Measurements from ENCODE around the gene TIMP4. TPM values are rescaled to one million over a fixed set of nuclear protein-coding genes. Genes with fewer than 3 reads are reported as not detected.

TIMP4 gene
- total and polyA plus RNA-seq, 3 donors from 2014 or later, result 0.95 to 3.3 (median 1.3) TPM

- Histone ChIP-seq H3K4me3 (no peak overlapping the region), H3K27me3 (no peaks in the 10 kb centered on the region), H3K9me3 (no peaks in the 10 kb centered on the region), H3K4me1 (no peaks in the 10 kb centered on the region), H3K36me3 (ENCODE audit: low read depth, missing control alignments) (no peaks in the 10 kb centered on the region), H3K27ac (no peak overlapping the region)
- DNase-seq, result no peak
- 90 to 92% methylated on average over 6 of the region's 6 CpGs for WGBS, 2 donors
- intact Hi-C loops (cut with DNase I; ENCODE audit: low total_unique reads), result no loop called here
- TF ChIP-seq POLR2A (IDR thresholded peaks at IDR 0.05), result no peak
- TF ChIP-seq, protein P1, sequence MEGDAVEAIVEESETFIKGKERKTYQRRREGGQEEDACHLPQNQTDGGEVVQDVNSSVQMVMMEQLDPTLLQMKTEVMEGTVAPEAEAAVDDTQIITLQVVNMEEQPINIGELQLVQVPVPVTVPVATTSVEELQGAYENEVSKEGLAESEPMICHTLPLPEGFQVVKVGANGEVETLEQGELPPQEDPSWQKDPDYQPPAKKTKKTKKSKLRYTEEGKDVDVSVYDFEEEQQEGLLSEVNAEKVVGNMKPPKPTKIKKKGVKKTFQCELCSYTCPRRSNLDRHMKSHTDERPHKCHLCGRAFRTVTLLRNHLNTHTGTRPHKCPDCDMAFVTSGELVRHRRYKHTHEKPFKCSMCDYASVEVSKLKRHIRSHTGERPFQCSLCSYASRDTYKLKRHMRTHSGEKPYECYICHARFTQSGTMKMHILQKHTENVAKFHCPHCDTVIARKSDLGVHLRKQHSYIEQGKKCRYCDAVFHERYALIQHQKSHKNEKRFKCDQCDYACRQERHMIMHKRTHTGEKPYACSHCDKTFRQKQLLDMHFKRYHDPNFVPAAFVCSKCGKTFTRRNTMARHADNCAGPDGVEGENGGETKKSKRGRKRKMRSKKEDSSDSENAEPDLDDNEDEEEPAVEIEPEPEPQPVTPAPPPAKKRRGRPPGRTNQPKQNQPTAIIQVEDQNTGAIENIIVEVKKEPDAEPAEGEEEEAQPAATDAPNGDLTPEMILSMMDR (IDR thresholded peaks at IDR 0.05), result no peak
Observed at GRCh38 chr3:12190832-12191231, 32.1 kb upstream of the TIMP4 start.

- intact Hi-C loops (cut with DNase I; ENCODE audit: low total_unique reads), result no loop called here
- no peak overlapping the region for H3K4me3 ChIP-seq
- no peaks in the 10 kb centered on the region for H3K27me3 ChIP-seq
- H3K4me1 ChIP-seq, result no peaks in the 10 kb centered on the region
- H3K36me3 ChIP-seq (ENCODE audit: low read depth, missing control alignments), result no peaks in the 10 kb centered on the region
- TF ChIP-seq, protein P1 (IDR thresholded peaks at IDR 0.05), result no peak
- no peak for TF ChIP-seq POLR2A (IDR thresholded peaks at IDR 0.05)
- DNase-seq, result no peak
- no peaks in the 10 kb centered on the region for H3K9me3 ChIP-seq
- 91 to 96% methylated on average over 8 to 9 of the region's 9 CpGs for WGBS, 2 donors
- H3K27ac ChIP-seq, result no peak overlapping the region
Observed at GRCh38 chr3:12190221-12190807, 31.6 kb upstream of the TIMP4 start.

DNA sequence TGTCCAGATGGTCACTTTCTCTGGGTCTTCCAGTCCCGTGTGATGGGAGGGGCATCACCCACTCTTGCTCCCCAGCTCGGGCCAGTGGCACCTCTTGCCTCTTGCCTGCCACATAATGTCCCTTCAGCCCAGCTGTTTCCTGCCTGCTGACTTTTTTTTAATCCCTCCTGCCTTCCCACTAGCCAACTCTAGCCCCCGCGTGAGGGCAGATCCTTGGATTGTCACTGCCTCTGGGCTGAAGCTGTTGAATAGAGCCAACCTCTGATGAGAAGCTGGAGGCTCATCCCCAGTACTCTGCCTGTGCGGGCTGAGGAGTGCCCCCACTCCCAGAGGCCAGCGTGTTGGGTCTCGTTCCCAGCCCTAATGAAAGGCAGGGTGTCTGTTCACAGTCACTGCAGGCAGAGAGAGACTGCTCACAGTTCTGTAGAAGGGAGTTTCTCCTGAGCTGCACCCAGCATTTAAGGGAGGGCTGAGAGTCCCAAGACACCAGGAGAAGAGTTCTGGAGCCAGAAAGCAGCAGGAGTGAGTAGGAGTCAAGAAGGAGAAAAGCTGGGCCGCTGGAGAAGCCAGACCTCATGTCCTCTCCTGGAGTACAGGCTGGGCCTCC, 30.1 kb upstream of the TIMP4 start:
- H3K4me3 ChIP-seq, result no peak overlapping the region
- DNase-seq, result no peak
- no peaks in the 10 kb centered on the region for H3K9me3 ChIP-seq
- no peaks in the 10 kb centered on the region for H3K36me3 ChIP-seq (ENCODE audit: low read depth, missing control alignments)
- H3K27me3 ChIP-seq, result no peaks in the 10 kb centered on the region
- TF ChIP-seq, protein P1 (IDR thresholded peaks at IDR 0.05), result no peak
- no peak for TF ChIP-seq POLR2A (IDR thresholded peaks at IDR 0.05)
- H3K4me1 ChIP-seq, result no peaks in the 10 kb centered on the region
- WGBS, 2 donors, result 79 to 83% methylated on average over 6 to 8 of the region's 8 CpGs
- H3K27ac ChIP-seq, result no peak overlapping the region
- intact Hi-C loops (cut with DNase I; ENCODE audit: low total_unique reads), result no loop called here

DNA sequence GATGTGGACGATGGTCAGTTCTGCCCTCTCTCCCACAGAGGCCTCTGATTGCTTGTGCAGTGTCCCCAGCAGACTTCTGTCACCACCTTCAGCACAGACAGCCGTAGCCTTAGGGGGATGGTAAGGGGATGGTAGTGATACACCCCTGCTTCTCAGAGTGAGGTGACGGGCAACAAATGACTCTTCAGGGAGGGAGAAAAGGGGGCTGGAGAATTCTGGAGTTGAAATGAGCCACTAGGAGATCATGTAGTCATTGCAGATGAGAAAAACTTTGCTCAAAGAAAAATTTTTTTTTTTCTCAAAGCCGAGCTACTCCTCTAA, 29.6 kb upstream of the TIMP4 start:
- no peak for DNase-seq
- H3K9me3 ChIP-seq, result no peaks in the 10 kb centered on the region
- no peak overlapping the region for H3K4me3 ChIP-seq
- H3K4me1 ChIP-seq, result no peaks in the 10 kb centered on the region
- intact Hi-C loops (cut with DNase I; ENCODE audit: low total_unique reads), result no loop called here
- no peak overlapping the region for H3K27ac ChIP-seq
- no peaks in the 10 kb centered on the region for H3K36me3 ChIP-seq (ENCODE audit: low read depth, missing control alignments)
- H3K27me3 ChIP-seq, result no peaks in the 10 kb centered on the region
- WGBS, 2 donors, result 88% methylated on average over 4 of the region's 4 CpGs
- TF ChIP-seq POLR2A (IDR thresholded peaks at IDR 0.05), result no peak
- TF ChIP-seq, protein P1 (IDR thresholded peaks at IDR 0.05), result no peak

Measured in testis (tissue), 3 donors.